ENCODE results near the gene LMNTD1. TPM values are rescaled to one million over a fixed set of nuclear protein-coding genes. Genes with fewer than 3 reads are reported as not detected.

The LMNTD1 gene
- total RNA-seq, 1 experiment from 2014 or later: not detected

DNA sequence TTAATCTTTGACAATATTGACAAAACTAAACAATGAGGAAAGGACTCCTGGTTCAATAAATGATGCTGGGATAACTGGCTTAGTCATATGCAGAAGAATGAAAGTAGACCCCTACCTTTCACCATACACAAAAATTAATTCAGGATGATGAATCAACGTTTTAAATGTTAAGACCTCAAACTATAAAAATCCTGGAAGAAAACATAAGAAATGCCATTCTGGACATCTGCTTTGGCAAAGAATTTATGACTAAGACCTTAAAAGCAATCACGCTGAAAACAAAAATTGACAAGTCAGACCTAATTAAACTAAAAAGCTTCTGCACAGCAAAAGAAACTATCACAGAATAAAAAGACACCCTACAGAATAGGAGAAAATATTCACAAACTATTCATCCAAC, 97.4 kb downstream of the LMNTD1 start:
- no peak for DNase-seq (ENCODE audit: low spot score)
- no peak for ATAC-seq
- no peak overlapping the region for H3K27ac Mint-ChIP-seq

More for the DNA sequence above, 97.4 kb downstream of the LMNTD1 start:
- no peak overlapping the region for H3K4me3 Mint-ChIP-seq
- H3K36me3 Mint-ChIP-seq: no peaks in the 10 kb centered on the region
- ChIA-PET POLR2A (no interaction called here), CTCF (no interaction called here)
- H3K9me3 Mint-ChIP-seq: peaks cover 22% of the 10 kb centered on the region
- TF ChIP-seq ATF1 (CRISPR knock-in tag; IDR thresholded peaks at IDR 0.05) (no peak), ZNF232 (CRISPR knock-in tag; IDR thresholded peaks at IDR 0.05) (no peak), MAX (CRISPR knock-in tag; IDR thresholded peaks at IDR 0.05) (no peak), NR2C2 (CRISPR knock-in tag; IDR thresholded peaks at IDR 0.05) (no peak), CTCF (IDR thresholded peaks at IDR 0.05) (no peak), E2F4 (CRISPR knock-in tag; IDR thresholded peaks at IDR 0.05; ENCODE audit: borderline replicate concordance, low read depth) (no peak), HMGXB4 (CRISPR knock-in tag; IDR thresholded peaks at IDR 0.05) (no peak), JAZF1 (CRISPR knock-in tag; IDR thresholded peaks at IDR 0.05) (no peak), TEAD1 (CRISPR knock-in tag; IDR thresholded peaks at IDR 0.05) (no peak), GABPB1 (CRISPR knock-in tag; IDR thresholded peaks at IDR 0.05) (no peak), GTF2I (CRISPR knock-in tag; conservative IDR thresholded peaks at IDR 0.05) (no peak), SOX15 (CRISPR knock-in tag; IDR thresholded peaks at IDR 0.05) (no peak), E2F5 (CRISPR knock-in tag; IDR thresholded peaks at IDR 0.05) (no peak), SMAD4 (CRISPR knock-in tag; IDR thresholded peaks at IDR 0.05) (no peak), RORB (CRISPR knock-in tag; IDR thresholded peaks at IDR 0.05) (no peak)
- TF ChIP-seq, protein P1, sequence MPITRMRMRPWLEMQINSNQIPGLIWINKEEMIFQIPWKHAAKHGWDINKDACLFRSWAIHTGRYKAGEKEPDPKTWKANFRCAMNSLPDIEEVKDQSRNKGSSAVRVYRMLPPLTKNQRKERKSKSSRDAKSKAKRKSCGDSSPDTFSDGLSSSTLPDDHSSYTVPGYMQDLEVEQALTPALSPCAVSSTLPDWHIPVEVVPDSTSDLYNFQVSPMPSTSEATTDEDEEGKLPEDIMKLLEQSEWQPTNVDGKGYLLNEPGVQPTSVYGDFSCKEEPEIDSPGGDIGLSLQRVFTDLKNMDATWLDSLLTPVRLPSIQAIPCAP (CRISPR knock-in tag; IDR thresholded peaks at IDR 0.05): no peak
- TF ChIP-seq, protein P2, sequence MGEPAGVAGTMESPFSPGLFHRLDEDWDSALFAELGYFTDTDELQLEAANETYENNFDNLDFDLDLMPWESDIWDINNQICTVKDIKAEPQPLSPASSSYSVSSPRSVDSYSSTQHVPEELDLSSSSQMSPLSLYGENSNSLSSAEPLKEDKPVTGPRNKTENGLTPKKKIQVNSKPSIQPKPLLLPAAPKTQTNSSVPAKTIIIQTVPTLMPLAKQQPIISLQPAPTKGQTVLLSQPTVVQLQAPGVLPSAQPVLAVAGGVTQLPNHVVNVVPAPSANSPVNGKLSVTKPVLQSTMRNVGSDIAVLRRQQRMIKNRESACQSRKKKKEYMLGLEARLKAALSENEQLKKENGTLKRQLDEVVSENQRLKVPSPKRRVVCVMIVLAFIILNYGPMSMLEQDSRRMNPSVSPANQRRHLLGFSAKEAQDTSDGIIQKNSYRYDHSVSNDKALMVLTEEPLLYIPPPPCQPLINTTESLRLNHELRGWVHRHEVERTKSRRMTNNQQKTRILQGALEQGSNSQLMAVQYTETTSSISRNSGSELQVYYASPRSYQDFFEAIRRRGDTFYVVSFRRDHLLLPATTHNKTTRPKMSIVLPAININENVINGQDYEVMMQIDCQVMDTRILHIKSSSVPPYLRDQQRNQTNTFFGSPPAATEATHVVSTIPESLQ (CRISPR knock-in tag; IDR thresholded peaks at IDR 0.05): no peak
- TF ChIP-seq, protein P3, sequence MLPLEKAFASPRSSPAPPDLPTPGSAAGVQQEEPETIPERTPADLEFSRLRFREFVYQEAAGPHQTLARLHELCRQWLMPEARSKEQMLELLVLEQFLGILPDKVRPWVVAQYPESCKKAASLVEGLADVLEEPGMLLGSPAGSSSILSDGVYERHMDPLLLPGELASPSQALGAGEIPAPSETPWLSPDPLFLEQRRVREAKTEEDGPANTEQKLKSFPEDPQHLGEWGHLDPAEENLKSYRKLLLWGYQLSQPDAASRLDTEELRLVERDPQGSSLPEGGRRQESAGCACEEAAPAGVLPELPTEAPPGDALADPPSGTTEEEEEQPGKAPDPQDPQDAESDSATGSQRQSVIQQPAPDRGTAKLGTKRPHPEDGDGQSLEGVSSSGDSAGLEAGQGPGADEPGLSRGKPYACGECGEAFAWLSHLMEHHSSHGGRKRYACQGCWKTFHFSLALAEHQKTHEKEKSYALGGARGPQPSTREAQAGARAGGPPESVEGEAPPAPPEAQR (CRISPR knock-in tag; IDR thresholded peaks at IDR 0.05): no peak
- no peaks in the 10 kb centered on the region; the same call in 1 of the 2 replicates for H3K27me3 Mint-ChIP-seq (ENCODE audit: low read depth)
- H3K4me1 Mint-ChIP-seq: no peaks in the 10 kb centered on the region

All from WTC11 (cell line).